GM18499 (cell line): ENCODE measurements around the gene CAPN7.
"Not testable (repeated sequence)": the region's sequence is repeated elsewhere in the genome, so short reads cannot be mapped to it uniquely, and the experiment has no call there.

Experiments
- ATAC-seq: cut with Tn5 transposase; IDR thresholded peaks from one replicate; pipeline ENCODE4 v1.9.1; 2021; ENCODE audit warnings: moderate number of reproducible peaks; ENCODE audit not compliant: insufficient read depth, unreplicated experiment

The CAPN7 gene

DNA sequence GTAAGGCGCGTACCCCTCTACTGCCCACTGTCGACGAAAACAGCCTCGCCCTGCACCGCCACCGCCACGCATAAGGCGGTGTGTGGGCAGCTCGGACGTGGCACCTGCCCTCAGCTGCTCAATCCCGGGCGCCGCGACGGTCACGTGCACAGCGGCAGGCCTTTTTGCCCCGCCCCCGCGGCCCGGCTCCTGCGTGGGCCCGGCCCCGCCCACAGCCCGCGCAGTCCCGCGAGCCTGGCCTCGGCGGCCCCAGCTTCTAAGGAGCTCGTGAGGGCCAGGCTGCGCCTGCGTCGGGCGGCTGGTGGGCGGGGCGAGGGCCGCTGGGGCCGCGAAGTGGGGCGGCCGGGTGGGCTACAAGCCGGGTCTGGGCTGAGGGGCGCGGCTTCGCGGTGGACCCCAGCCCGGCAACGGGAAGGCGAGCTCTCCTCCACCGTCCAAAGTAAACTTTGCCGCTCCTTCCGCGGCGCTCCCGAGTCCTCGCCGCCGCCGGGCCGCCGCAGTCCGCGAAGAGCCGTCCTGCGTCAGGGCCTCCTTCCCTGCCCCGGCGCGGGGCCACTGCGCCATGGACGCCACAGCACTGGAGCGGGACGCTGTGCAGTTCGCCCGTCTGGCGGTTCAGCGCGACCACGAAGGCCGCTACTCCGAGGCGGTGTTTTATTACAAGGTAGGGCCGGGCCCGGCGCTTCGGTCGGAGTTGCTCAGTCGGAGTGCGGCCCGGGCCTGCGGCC is at the start of gene CAPN7:
Gene CAPN7 (plus strand): TSS at position 313 of the 728 bp plus-strand sequence. CDS start 250 bp downstream, at position 563.
- peak; percentile 66 for ATAC-seq

DNA sequence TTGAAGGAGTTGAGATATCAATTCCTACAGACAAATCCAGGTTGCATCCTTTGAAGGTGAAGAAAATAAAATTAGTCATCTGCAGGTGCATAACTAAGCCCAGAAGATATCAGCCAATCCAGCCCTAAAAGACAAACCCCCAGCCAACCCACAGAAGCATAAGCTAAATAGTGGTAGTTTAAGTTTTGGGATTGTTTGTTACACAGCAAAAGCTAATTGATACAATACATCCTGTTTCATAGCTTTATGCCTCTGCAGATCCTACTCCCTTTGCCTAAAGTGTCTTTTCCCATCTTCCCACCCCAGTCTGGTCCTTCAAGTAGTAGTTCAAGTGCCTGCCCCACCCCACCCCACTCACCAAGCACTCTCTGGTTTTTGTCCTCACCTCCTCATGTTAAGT is 48.6 kb upstream of the CAPN7 start:
- ATAC-seq = no peak

DNA sequence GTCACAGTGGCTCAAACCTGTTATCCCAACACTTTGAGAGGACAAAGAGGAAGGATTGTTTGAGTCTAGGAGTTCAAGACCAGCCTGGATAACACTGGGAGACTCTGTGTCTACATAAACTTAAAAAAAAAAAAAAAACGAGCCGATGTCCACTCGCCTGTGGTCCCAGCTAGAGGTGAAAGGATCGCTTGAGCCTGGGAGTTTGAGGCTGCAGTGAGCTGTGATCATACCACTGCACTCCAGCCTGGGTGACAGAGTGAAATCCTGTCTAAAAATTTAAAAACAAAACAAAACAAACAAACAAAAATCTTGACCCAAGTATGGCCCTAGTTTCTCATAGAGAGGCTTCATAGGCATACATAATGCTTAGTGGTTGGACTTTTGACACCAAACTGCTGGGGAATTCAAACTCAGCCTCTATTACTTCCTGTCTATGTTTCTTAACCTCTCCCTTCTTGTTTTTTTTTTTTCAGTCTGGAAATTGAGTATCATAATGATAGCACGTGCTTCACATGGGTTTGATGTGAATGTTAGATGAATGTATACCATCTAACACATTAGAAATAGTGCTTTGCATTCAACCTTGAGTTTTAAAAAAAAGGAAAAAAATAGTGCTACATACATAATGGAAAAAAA is 46.4 kb upstream of the CAPN7 start:
- no peak for ATAC-seq

GRCh38 chr3:15160662-15161061 is 45.4 kb upstream of the CAPN7 start:
- no peak for ATAC-seq

DNA sequence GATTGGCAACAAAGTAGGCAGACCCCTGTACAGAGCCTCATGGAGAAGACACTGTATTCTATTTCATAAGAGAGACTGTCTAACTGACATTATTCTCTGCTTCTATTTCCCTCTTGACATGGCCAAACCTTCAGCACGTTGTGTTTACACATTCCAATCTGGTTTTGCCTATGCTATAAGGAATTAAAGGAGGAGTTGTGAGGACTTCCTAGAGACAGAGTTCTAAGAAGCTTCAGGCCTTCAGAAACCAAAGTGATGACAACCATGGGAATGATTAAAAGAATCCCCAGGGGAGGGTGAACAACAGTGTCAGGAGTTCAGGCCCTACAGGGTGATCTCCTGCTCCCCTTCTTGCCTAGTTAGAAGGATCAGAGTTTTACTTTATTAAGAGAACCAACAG is 44.9 kb upstream of the CAPN7 start:
- no peak for ATAC-seq

DNA sequence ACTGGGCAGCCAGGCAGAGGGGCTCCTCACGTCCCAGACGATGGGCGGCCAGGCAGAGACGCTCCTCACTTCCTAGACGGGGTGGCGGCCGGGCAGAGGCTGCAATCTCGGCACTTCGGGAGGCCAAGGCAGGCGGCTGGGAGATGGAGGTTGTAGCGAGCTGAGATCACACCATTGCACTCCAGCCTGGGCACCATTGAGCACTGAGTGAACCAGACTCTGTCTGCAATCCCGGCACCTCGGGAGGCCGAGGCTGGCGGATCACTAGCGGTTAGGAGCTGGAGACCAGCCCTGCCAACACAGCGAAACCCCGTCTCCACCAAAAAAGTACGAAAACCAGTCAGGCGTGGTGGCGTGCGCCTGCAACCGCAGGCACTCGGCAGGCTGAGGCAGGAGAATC is 42.4 kb upstream of the CAPN7 start:
- not testable (repeated sequence) for ATAC-seq

DNA sequence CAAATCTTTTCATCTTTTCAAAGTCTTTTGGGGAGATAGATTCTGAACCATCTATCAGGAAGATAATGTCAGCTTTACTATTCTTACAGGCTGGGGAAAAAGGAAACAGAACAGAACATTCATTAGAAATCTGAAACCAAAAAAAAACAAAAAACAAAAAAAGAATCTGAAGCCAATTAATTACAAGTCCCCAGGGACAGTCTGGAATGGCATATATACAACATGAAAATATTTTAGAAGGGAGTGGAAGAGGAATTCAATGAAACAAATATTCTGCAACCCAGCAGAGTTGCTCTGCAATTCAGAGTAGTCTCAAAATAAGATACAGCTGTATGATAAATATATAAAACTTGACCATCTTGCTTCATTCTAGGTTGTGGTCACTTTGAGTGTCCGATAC is 41.7 kb upstream of the CAPN7 start:
- ATAC-seq = no peak

GRCh38 chr3:15165061-15165460 is 41.0 kb upstream of the CAPN7 start:
- ATAC-seq = no peak

DNA sequence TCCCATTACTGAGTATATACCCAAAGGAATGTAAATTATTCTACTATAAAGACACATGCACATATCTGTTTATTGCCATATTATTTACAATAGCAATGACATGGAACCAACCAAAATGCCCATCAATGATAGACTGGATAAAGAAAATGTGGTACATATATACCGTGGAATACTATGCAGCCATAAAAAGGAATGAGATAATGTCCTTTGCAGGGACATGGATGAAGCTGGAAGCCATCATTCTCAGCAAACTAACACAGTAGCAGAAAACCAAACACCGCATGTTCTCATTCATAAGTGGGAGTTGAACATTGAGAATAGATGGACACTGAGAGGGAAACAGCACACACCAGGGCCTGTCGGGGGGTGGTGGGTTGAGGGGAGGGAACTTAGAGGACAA is 39.7 kb upstream of the CAPN7 start:
- not testable (repeated sequence) for ATAC-seq

DNA sequence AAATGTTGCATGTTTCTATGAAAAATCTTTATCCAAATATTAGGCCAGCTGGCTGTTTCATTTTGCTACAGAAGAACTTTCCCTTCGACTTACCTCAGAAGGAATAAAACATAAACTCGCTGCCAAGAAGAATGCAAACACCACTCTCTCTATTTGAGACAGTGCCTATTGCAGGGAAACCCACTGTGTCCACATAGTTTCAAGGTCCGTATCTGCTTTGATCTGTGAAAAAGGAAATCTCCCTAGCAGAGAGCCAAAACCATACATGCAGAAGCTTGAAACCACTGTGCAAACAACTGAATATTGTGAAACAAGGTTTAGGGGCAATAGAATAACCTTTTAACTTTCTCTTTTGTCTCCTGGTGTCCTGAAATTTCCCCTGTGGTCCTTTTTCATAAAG is 35.0 kb upstream of the CAPN7 start:
- no peak for ATAC-seq

DNA sequence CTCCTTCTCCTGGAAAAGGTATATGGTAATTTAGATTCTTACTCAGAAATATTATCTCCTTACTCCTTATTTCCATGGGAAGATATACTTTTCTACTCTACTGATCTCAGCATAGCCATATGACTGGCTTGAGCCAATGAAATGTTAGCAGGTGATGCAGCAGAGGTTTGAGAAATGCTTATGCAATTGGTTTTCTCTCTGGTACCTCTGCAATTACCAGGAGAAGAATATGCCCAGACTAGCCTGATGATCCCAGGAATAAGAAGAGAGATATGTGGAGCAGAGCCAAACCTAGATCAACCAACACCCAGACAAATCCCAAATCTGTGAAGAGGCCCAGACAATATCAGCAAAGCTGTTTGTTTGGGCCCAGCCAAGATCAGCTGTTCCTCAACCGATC is 33.2 kb upstream of the CAPN7 start:
- ATAC-seq = no peak

DNA sequence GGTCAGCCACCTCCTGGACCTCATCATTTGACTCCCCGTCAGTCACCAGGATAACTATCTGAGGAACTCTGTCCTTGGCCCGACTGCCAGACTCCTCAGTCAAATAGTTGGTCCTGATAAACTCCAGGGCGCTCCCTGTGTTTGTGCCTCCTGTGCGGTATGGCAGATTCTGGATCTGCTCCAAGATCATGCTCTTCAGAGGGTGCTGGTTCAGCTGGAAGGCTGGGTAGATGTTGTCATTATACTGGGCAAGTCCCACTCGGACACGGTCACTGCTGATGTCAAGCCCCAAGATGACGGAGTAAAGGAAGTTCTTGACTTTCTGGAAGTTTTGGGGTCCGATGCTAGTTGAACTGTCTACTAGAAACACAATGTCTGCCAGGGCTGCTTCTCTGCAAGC is 31.1 kb upstream of the CAPN7 start:
- no peak for ATAC-seq

DNA sequence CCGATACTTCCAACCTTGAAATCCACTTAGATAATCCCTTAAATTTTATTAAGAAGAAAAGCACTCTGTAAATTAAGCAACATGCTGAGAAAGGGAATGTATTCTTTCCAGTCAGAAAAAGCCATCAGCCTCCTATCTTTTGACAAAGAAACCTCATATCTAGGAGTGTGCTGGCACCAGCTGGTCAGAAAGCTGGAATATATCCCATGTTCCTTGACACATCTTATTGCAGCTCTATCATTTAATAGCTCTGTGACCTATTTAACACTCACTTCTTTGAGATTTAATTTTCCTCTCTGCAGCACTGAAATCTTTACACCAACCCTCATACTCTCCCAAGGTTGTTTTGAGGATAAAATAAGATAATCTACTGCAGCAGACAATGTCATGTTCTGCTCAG is 30.4 kb upstream of the CAPN7 start:
- no peak for ATAC-seq

DNA sequence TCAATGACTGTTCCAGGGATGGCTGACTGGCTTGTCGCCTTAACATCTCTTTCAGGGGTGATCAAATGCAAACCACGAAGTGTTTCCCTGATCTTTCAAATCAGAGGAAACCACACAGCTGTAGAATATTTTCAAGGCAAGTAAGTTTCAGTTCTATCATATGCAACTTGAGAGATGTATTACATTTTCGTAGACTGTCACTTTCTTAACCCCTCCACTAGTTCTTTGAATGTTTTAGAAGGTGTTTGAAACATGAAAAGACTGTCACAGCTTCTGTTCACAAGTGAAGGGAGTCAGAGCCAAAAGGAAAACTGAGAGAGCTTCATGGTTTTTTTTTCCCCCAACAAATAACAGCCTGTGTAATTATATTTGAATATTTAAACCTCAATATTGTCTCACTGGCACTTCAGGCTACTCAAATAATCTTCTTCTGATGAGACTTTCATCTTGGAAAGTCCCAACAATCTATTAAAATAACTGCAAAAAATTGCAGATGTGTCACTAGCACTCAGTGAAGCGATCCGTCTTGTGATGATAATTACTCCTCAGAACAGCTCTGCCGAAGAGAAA is 25.9 kb upstream of the CAPN7 start:
- no peak for ATAC-seq

GRCh38 chr3:15181511-15181910 is 24.5 kb upstream of the CAPN7 start:
- ATAC-seq = no peak

GRCh38 chr3:15181963-15182362 is 24.1 kb upstream of the CAPN7 start:
- no peak for ATAC-seq

DNA sequence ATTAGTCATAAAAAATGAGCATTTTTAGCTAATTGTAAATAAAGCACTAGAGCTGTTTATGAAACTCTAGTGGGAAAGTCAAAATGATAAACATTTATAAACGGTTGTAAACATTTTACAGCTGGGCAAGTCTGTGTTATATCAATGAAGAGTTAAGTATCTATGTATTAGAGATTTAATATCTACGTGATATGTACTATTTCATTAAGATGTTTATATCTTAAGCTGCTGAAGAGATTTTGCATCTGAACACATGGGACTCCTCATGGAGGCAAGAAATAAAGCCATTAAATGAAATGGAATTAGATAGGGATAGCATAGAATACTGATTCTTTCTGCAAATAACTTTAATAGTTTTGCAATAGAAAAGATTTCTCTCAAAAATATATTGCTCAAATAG is 23.0 kb upstream of the CAPN7 start:
- no peak for ATAC-seq

DNA sequence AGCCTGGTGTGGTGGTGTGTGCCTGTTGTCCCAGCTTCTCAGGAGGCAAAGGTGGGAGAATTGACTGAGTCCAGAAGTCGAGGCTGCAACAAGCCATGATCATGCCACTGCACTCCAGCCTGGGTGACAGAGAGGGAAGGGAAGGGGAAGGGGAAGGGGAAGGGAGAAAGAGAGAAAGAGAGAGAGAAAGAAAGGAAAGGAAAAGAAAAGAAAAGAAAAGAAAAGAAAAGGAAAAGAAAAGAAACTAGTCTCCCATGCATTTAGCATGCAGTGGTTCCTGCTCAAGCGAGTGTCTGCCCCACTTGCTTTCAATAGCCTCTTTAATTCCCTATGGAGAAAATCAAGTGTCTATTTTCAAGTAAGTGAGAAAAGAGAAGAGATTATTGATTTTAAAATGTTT is 20.6 kb upstream of the CAPN7 start:
- ATAC-seq = no peak

GRCh38 chr3:15186101-15186476 is 20.0 kb upstream of the CAPN7 start:
- no peak for ATAC-seq

- ATAC-seq = not testable (repeated sequence)
These were observed 19.4 kb upstream of the CAPN7 start for GRCh38 chr3:15186477-15187164.

GRCh38 chr3:15197340-15198029 is 8.6 kb upstream of the CAPN7 start:
- no peak for ATAC-seq
